Esophagus (tissue), 2 donors: Measurements from ENCODE around the gene RGS3. TPM values are rescaled to one million over a fixed set of nuclear protein-coding genes. Genes with fewer than 3 reads are reported as not detected.
A peak's percentile ranks its signal among the peaks of the same experiment; 100 is the strongest.

Experiments used
- H3K27ac ChIP-seq, 2 donors: one replicate each; pipeline ENCODE4 v1.5.1; 2013; ENCODE audit warnings: low read depth in 2 of 2, mild to moderate bottlenecking in 2 of 2, inconsistent platforms in 1 of 2, low read length in 1 of 2, moderate library complexity in 1 of 2
- H3K27me3 ChIP-seq, 2 donors: one replicate each; pipeline ENCODE4 v1.6.1; 2013; ENCODE audit warnings: low read length in 2 of 2, control low read depth in 1 of 2, mild to moderate bottlenecking in 1 of 2; ENCODE audit not compliant: insufficient read depth in 2 of 2, control insufficient read depth in 1 of 2
- H3K36me3 ChIP-seq, 2 donors: one replicate each; pipeline ENCODE4 v1.6.1; 2013; ENCODE audit warnings: low read length in 1 of 2; ENCODE audit not compliant: control insufficient read depth in 2 of 2, insufficient read depth in 2 of 2
- H3K4me1 ChIP-seq, 2 donors: one replicate each; pipeline ENCODE4 v1.6.1; 2013; ENCODE audit warnings: low read length in 1 of 2; ENCODE audit not compliant: control insufficient read depth in 2 of 2, insufficient read depth in 2 of 2
- H3K4me3 ChIP-seq, 2 donors: one replicate each; pipeline ENCODE4 v1.5.1; 2013; ENCODE audit warnings: low read length in 2 of 2, mild to moderate bottlenecking in 2 of 2, low read depth in 1 of 2, moderate library complexity in 1 of 2
- H3K9me3 ChIP-seq, 2 donors: one replicate each; pipeline ENCODE4 v1.6.1; 2013; ENCODE audit warnings: mild to moderate bottlenecking in 2 of 2, low read depth in 1 of 2, low read length in 1 of 2, moderate library complexity in 1 of 2; ENCODE audit not compliant: control insufficient read depth in 2 of 2, insufficient read depth in 1 of 2
- WGBS, 2 donors: extraction: QIAGEN DNeasy Blood & Tissue Kit; methylation state at CpG; one replicate each; pipeline ENCODE4 v1.1.7; 2013; 5-methylcytosine and 5-hydroxymethylcytosine counted together
- polyA plus RNA-seq, 2 donors: library from polyadenylated mRNA; stranded (reverse); fragments of 200-250 nt; gene quantifications; one replicate each; pipeline ENCODE4 v1.2.3, GENCODE V29; 2013
- donor health status: healthy with polysubstance abuse.
- donor health status: Bipolar disorder and iron deficiency.

Gene RGS3
- polyA plus RNA-seq, 2 donors, result 9.1 to 10.2 TPM

DNA sequence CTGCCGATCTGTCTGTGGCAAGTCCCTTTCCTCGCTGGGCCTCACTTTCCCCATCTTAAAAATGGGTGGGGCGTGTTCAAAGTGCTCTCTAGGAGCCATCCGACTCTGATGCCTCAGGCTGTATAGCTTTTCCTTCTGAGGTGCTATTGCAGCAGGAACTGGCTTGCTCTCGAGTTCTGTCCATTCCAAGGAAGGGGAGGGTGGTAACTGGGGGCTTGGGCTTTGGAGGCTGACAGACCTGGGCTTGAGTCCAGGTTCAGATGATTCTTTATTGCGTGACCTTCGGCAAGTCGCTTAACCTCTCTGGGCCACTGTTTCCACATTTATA is 139.5 kb downstream of the RGS3 start:
- Histone ChIP-seq H3K36me3 (peaks cover 0 to 1% of the 10 kb centered on the region in 2 donors), H3K4me3 (no peak overlapping the region), H3K27ac (no peak overlapping the region), H3K4me1 (peaks cover 0 to 11% of the 10 kb centered on the region in 2 donors), H3K9me3 (no peaks in the 10 kb centered on the region), H3K27me3 (no peaks in the 10 kb centered on the region)
- 61 to 66% methylated on average over 8 of the region's 8 CpGs for WGBS, 2 donors

DNA sequence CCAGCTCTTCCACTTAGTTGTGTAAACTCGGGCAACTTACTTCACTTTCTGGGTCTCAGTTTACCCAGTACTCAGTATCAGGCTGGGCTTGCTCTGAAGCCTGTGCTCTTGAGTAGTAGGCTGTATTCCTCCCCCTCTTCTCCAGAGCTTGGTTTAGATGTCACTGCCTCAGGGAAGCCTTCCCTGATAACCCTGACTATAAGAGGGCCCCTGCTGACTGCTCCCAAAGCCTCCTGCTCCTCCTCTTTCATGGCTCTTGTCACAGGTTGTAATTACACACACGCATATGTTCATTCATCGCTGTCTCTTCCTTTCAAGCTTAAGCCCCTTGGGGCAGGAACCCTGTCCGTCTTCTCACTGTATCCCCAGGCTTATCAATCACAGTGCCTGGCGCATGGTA is 140.2 kb downstream of the RGS3 start:
- H3K9me3 ChIP-seq, result no peaks in the 10 kb centered on the region
- H3K4me3 ChIP-seq, result no peak overlapping the region
- peaks cover 0 to 11% of the 10 kb centered on the region in 2 donors for H3K4me1 ChIP-seq
- H3K27ac ChIP-seq, result no peak overlapping the region
- H3K27me3 ChIP-seq, result no peaks in the 10 kb centered on the region
- 87 to 91% methylated on average over 5 of the region's 5 CpGs for WGBS, 2 donors
- H3K36me3 ChIP-seq, result no peaks in the 10 kb centered on the region

DNA sequence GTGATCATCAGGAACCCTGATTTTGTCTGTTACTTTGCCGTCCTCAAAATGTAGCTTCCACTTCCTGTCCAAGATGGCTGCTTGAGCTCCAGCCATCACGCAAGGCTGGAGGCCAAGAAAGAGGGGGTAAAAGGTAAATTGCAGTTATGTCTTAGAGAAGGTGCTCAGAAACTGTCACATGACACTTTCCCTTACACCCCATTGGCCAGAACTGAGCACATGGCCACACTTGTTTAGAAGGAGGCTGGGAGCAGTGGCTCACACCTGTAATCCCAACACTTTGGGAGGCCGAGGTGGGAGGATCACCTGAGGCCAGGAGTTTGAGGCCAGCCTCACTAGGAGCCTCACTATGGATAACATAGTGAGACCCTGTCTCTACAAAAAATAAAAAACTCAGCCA is 140.9 kb downstream of the RGS3 start:
- peaks cover 0 to 11% of the 10 kb centered on the region in 2 donors for H3K4me1 ChIP-seq
- H3K36me3 ChIP-seq, result no peaks in the 10 kb centered on the region
- no peak overlapping the region for H3K27ac ChIP-seq
- H3K27me3 ChIP-seq, result no peaks in the 10 kb centered on the region
- H3K4me3 ChIP-seq, result no peak overlapping the region
- 88 to 91% methylated on average over 3 of the region's 3 CpGs for WGBS, 2 donors
- no peaks in the 10 kb centered on the region for H3K9me3 ChIP-seq

DNA sequence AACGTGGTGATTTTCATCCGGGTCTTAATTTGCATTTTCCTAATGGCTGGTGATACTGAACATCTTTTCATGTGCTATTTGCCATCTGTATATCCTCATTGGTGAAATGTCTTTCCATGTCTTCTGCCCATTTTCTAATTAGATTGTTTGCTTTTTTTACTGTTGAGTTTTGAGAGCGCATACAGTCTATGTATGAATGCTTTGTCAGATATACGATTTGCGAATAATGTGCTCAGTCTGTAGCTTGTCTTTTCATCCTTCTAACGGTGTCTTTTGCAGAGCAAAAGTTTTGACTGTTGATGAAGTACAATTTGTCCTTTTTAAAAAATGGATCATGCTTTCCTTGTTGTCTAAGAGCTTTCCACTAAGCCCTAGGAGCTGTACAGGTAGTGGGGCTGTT is 143.0 kb downstream of the RGS3 start:
- Histone ChIP-seq H3K27me3 (no peaks in the 10 kb centered on the region), H3K36me3 (no peaks in the 10 kb centered on the region), H3K4me3 (no peak overlapping the region), H3K27ac (no peak overlapping the region), H3K9me3 (no peaks in the 10 kb centered on the region), H3K4me1 (peaks cover 0 to 11% of the 10 kb centered on the region in 2 donors)
- 83 to 86% methylated on average over 6 of the region's 6 CpGs for WGBS, 2 donors

DNA sequence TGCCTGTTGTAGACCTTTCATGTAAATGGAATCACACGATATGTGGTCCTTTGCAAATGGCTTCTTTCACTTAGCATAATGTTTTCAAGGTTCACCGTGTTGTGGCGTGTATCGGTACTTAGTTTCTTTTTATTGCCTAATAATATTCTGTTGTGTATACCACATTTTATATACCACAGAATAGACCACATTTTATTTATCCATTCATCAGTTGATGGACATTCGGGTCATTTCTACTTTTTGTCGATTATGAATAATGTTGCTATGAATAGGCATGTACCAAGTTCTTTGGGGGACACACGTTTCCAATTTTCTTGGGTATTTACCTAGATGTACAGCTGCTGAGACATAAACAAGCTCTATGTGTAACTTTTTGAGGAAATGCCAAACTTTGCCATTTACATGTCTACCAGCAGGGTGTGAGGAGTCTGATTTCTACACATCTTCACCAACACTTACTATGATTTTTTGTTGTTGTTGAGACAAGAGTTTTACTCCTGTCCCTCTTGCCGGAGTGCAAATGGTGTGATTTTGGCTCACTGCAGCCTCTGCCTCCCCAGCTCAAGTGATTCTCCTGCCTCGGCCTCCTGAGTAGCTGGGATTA is 144.7 kb downstream of the RGS3 start:
- no peak overlapping the region for H3K27ac ChIP-seq
- 94 to 95% methylated on average over 9 of the region's 9 CpGs for WGBS, 2 donors

DNA sequence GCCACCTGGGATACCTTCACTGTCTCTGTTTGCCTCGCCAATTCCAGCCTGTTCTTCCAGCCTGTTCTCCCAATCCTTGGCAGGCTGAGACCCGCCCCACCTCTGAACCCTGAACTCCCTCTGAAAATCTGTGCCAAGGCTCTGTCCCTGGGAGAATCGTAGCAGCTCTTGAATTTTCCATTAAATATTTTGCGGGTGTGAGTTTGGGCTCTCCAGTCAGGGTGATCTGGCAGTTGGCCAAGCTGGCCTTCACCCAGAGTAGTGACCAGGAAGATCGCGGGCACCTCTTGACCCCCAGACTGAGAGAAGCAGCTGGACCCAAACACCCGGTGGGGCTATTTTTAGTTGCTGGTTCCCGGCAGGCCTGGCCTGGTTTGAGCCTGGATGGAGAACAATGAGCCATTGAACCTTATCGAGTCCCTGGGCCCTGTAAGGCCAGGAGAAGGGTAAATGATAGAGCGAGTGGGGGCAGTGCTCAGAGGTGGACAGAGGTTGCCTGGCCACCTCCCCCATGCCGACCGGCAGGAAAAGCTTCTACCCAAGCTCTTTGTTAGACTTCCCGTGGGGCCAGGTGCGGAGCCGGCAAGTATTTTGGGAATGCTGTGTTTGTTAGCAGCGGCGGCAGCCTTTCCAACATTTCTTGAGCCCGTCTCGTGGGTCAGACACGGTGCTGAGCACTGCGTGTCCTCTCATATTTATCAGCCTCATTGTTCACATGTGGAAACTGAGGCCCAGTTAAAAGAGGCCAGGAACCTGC is 146.2 kb downstream of the RGS3 start:
- peak overlapping the region in 1 of 2 donors; percentile 56 for H3K27ac ChIP-seq
- 52 to 59% methylated on average over 21 of the region's 21 CpGs for WGBS, 2 donors
- H3K4me3 ChIP-seq, result no peak overlapping the region
- no peaks in the 10 kb centered on the region for H3K27me3 ChIP-seq
- peaks cover 0 to 2% of the 10 kb centered on the region in 2 donors for H3K4me1 ChIP-seq
- no peaks in the 10 kb centered on the region for H3K9me3 ChIP-seq
- no peaks in the 10 kb centered on the region for H3K36me3 ChIP-seq

More for the DNA sequence above, 144.7 kb downstream of the RGS3 start:
- H3K9me3 ChIP-seq, result no peaks in the 10 kb centered on the region
- H3K36me3 ChIP-seq, result no peaks in the 10 kb centered on the region
- no peaks in the 10 kb centered on the region for H3K4me1 ChIP-seq
- H3K4me3 ChIP-seq, result no peak overlapping the region
- H3K27me3 ChIP-seq, result no peaks in the 10 kb centered on the region

DNA sequence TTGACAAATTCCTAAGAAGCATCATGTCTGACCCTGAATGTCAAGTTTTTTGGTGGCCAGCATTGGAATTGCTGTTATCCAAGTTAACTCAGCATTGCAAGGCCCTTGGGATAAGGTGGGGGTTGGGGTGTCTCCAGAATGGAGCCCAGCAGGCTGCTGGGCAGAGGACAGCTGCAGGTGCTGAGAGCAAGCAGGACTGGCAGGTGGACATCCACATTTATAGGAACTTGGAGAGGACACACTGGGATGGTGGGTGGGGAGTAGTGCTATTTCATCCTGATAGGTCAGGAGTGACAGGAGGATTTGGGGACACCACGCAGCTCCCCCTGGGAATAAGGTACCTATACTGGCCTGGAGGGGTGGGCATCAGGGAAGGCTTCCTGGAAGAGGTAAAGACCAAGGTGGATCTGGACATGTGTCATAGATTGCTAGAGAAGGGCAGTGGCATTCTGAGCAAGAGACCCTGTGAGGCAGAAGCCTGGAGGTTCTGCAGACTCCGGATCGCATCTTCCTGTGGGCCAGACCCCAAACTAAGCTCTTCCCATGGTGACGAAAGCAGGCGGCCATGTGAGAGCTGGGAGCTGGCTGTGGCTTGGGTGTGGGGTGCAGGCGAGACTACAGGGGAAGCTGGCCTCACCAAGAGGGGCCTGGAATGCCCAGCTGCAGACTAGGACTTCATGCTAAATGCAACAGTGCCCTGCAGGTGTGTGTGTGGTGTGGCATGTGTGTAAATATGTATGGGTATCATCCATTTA is 148.1 kb downstream of the RGS3 start:
- Histone ChIP-seq H3K27me3 (no peaks in the 10 kb centered on the region), H3K36me3 (no peaks in the 10 kb centered on the region), H3K4me1 (peaks cover 2 to 3% of the 10 kb centered on the region in 2 donors), H3K27ac (no peak overlapping the region), H3K9me3 (no peaks in the 10 kb centered on the region), H3K4me3 (no peak overlapping the region)
- WGBS, 2 donors, result 89 to 95% methylated on average over 6 of the region's 6 CpGs

DNA sequence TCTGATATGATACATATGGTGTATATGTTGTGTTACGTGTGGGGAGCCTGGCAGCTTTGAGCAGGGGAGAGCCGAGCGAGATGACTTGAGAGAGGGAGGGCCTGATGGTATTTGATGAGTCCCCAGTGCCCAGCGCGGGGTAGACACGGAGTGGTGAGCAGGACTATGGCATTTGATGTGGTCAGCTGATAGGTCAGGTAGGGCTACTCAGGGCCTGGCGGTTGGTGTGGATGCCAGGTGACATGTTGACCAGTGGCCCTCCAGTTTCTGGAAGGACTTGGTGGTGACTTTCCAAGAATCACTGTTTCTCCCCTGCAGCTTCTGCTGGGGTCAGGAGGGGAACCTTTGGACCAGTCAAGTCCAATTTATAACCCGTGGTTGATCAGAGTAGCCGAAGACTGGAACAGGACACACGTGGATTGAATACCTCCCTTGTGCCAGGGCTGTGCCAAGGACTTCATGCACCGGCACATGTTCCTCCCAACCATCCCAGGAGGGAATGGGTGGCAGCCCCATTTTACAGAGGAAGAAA is 148.8 kb downstream of the RGS3 start:
- no peaks in the 10 kb centered on the region for H3K9me3 ChIP-seq
- no peak overlapping the region for H3K4me3 ChIP-seq
- H3K27ac ChIP-seq, result no peak overlapping the region
- no peaks in the 10 kb centered on the region for H3K36me3 ChIP-seq
- 82 to 85% methylated on average over 11 of the region's 11 CpGs for WGBS, 2 donors
- peaks cover 2 to 3% of the 10 kb centered on the region in 2 donors for H3K4me1 ChIP-seq
- H3K27me3 ChIP-seq, result no peaks in the 10 kb centered on the region

DNA sequence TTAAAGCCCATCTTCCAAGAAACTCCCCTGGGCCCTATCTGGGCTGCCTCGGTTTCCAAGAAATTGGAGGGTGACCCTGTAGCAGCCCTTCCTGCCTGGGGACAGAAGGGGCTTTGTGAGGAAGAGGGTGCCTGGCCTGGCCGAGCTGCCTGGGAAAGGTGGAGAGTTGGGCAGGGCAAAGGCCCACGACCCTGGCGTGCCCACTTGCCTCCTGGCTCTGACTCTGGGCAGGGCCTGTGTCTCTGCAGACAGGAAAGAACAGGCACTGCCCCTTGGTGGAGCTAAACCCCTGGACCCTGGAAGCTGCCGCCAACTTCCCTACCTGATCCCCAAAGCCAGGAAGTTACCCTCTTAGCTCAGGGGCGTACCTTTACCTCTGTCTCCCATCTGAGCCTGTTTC is 149.3 kb downstream of the RGS3 start:
- H3K4me3 ChIP-seq, result no peak overlapping the region
- no peaks in the 10 kb centered on the region for H3K27me3 ChIP-seq
- H3K27ac ChIP-seq, result no peak overlapping the region
- H3K4me1 ChIP-seq, result peaks cover 2 to 3% of the 10 kb centered on the region in 2 donors
- no peaks in the 10 kb centered on the region for H3K9me3 ChIP-seq
- WGBS, 2 donors, result 85 to 89% methylated on average over 6 of the region's 6 CpGs
- H3K36me3 ChIP-seq, result no peaks in the 10 kb centered on the region
